SK-N-SH treated with all-trans-retinoic acid at 6 μM for 48 hours (cell line): ENCODE data around the gene PLCB1.

ENCODE experiments used
- ATAC-seq: fragments of 200-7000 bp; cut with Tn5 transposase; 3 replicates; pipeline ENCODE4 v1.9.1; 2020; ENCODE audit warnings: mild to moderate bottlenecking, moderate library complexity
- ARNTL ChIP-seq: fragments of 450-650 bp; formaldehyde crosslinking; IDR thresholded peaks from 2 replicates; pipeline ENCODE4 v1.5.0; 2020; ENCODE audit warnings: low read depth, mild to moderate bottlenecking, moderate library complexity, borderline replicate concordance
- BACH2 ChIP-seq: fragments of 250-450 bp; sonication (Bioruptor Pico); IDR thresholded peaks from 2 replicates; pipeline ENCODE4 v1.9.0; 2021; ENCODE audit warnings: mild to moderate bottlenecking, borderline replicate concordance
- CREB5 ChIP-seq: fragments of 250-450 bp; sonication (Bioruptor Pico); IDR thresholded peaks from 2 replicates; pipeline ENCODE4 v1.5.1; 2020; ENCODE audit warnings: low read depth, mild to moderate bottlenecking, moderate library complexity
- ISL1 ChIP-seq: fragments of 250-450 bp; sonication (Bioruptor Pico); IDR thresholded peaks from 2 replicates; pipeline ENCODE4 v2.1.2; 2022; ENCODE audit warnings: mild to moderate bottlenecking, moderate library complexity
- OSR1 ChIP-seq: fragments of 250-450 bp; sonication (Bioruptor Pico); IDR thresholded peaks from 2 replicates; pipeline ENCODE4 v1.8.0; 2022; ENCODE audit warnings: moderate library complexity, mild to moderate bottlenecking, inconsistent platforms
- POU6F1 ChIP-seq: fragments of 250-450 bp; sonication (Bioruptor Pico); IDR thresholded peaks from 2 replicates; pipeline ENCODE4 v1.8.0; 2021; ENCODE audit warnings: low read depth, mild to moderate bottlenecking, moderate library complexity, borderline replicate concordance
- PPARA ChIP-seq: fragments of 250-450 bp; sonication (Bioruptor Pico); IDR thresholded peaks from 2 replicates; pipeline ENCODE4 v1.5.0; 2020; ENCODE audit warnings: mild to moderate bottlenecking, borderline replicate concordance
- SNAI2 ChIP-seq: fragments of 250-450 bp; sonication (Bioruptor Pico); IDR thresholded peaks from 2 replicates; pipeline ENCODE4 v1.5.0; 2020; ENCODE audit warnings: mild to moderate bottlenecking, moderate library complexity
- TCF4 ChIP-seq: fragments of 250-450 bp; sonication (Bioruptor Pico); IDR thresholded peaks from 2 replicates; pipeline ENCODE4 v1.8.0; 2021; ENCODE audit warnings: mild to moderate bottlenecking, moderate library complexity, borderline replicate concordance
- TOX ChIP-seq: fragments of 250-450 bp; sonication (Bioruptor Pico); IDR thresholded peaks from 2 replicates; pipeline ENCODE4 v1.8.0; 2021; ENCODE audit warnings: mild to moderate bottlenecking, moderate library complexity, borderline replicate concordance
- TSHZ2 ChIP-seq: fragments of 250-450 bp; sonication (Bioruptor Pico); IDR thresholded peaks from 2 replicates; pipeline ENCODE4 v1.5.0; 2020; ENCODE audit warnings: mild to moderate bottlenecking, moderate library complexity
- ZFP3 ChIP-seq: fragments of 250-450 bp; sonication (Bioruptor Pico); IDR thresholded peaks from 2 replicates; pipeline ENCODE4 v1.5.0; 2020; ENCODE audit warnings: mild to moderate bottlenecking, moderate library complexity
- ZFP30 ChIP-seq: fragments of 450-650 bp; formaldehyde crosslinking; IDR thresholded peaks from 2 replicates; pipeline ENCODE4 v1.5.0; 2022; ENCODE audit warnings: mild to moderate bottlenecking, moderate library complexity
- ZNF565 ChIP-seq: fragments of 450-650 bp; formaldehyde crosslinking; conservative IDR thresholded peaks from 2 replicates; pipeline ENCODE4 v1.5.0; 2020; ENCODE audit warnings: low read depth, mild to moderate bottlenecking, moderate library complexity
- ZNF70 ChIP-seq: fragments of 450-650 bp; formaldehyde crosslinking; IDR thresholded peaks from 2 replicates; pipeline ENCODE4 v1.5.0; 2020; ENCODE audit warnings: mild to moderate bottlenecking, moderate library complexity
- ZNF8 ChIP-seq: fragments of 450-650 bp; formaldehyde crosslinking; IDR thresholded peaks from 2 replicates; pipeline ENCODE4 v1.5.0; 2020; ENCODE audit warnings: mild to moderate bottlenecking, moderate library complexity

The PLCB1 gene

GRCh38 chr20:8367689-8368088 lies 235.6 kb downstream of the PLCB1 start (continued):
- TF ChIP-seq POU6F1: no peak

GRCh38 chr20:8368670-8369069 lies 236.6 kb downstream of the PLCB1 start:
- no peak for ATAC-seq
- TF ChIP-seq TSHZ2 (CRISPR knock-in tag) (no peak), ISL1 (CRISPR knock-in tag) (no peak)

GRCh38 chr20:8369311-8369710 lies 237.2 kb downstream of the PLCB1 start:
- TF ChIP-seq ZFP3 (CRISPR knock-in tag) (no peak), ISL1 (CRISPR knock-in tag) (no peak), ZFP30 (no peak), ZNF8 (no peak), TCF4 (CRISPR knock-in tag) (no peak), PPARA (no peak), ARNTL (CRISPR knock-in tag) (no peak)
- no peak for ATAC-seq

GRCh38 chr20:8370774-8371173 lies 238.7 kb downstream of the PLCB1 start:
- TF ChIP-seq PPARA (no peak), BACH2 (CRISPR knock-in tag) (no peak), ZFP30 (no peak), CREB5 (CRISPR knock-in tag) (no peak), ZFP3 (CRISPR knock-in tag) (no peak)
- ATAC-seq: no peak

GRCh38 chr20:8372824-8373380 lies 240.8 kb downstream of the PLCB1 start:
- TF ChIP-seq ZNF565: no peak
- no peak for TF ChIP-seq TSHZ2 (CRISPR knock-in tag)
- TF ChIP-seq TOX (CRISPR knock-in tag): no peak
- no peak for TF ChIP-seq ZNF70 (CRISPR knock-in tag)
- no peak for TF ChIP-seq OSR1
- no peak for TF ChIP-seq SNAI2 (CRISPR knock-in tag)
- no peak for TF ChIP-seq TCF4 (CRISPR knock-in tag)
- TF ChIP-seq CREB5 (CRISPR knock-in tag): no peak
- TF ChIP-seq ZFP30: no peak
- no peak for TF ChIP-seq POU6F1
- no peak for ATAC-seq
